GM21825 (cell line): ENCODE data around the gene KRTAP4-5.
"Not testable (repeated sequence)": the region's sequence is repeated elsewhere in the genome, so short reads cannot be mapped to it uniquely, and the experiment has no call there.

Source experiments
- ATAC-seq: cut with Tn5 transposase; IDR thresholded peaks from one replicate; pipeline ENCODE4 v1.9.1; 2021; ENCODE audit warnings: mild to moderate bottlenecking, moderate library complexity; ENCODE audit not compliant: unreplicated experiment

Gene KRTAP4-5

GRCh38 chr17:41111151-41111885 lies 38.3 kb downstream of the KRTAP4-5 start:
- ATAC-seq = no peak

GRCh38 chr17:41108728-41109386 lies 40.8 kb downstream of the KRTAP4-5 start:
- ATAC-seq = not testable (repeated sequence)

DNA sequence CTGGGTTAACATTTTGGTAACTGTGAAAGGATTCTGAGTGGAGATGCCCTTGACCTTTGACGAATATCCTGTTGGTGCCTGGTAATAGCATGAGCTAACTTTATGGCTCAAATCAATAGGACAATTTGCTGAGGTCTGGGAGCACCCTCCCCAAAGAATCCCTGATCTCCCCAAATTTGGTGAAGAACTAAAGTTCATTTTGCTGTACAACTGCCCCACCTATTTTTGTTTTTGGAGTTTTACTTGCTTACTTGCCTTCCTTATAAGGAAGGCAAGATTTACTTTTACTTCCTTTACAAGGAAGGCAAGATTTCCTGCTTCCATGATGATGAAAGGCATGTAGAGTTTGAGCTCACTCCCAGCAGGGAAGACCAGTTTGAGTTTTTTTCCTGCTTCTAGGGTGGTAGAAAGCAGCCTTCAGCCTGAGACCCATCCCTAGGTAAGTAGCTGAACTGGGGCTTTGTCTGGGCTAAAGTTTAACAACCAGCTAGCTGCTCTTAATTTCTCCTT lies 41.6 kb downstream of the KRTAP4-5 start:
- ATAC-seq = no peak

- not testable (repeated sequence) for ATAC-seq
Observed at GRCh38 chr17:41105347-41105746, 44.3 kb downstream of the KRTAP4-5 start, which contains the start of gene KRTAP4-9. Gene KRTAP4-9, plus strand, starts transcription at chr17:41105389. Its CDS starts 0 bp downstream, at chr17:41105389.

- not testable (repeated sequence) for ATAC-seq
Observed at GRCh38 chr17:41104386-41105038, 45.1 kb downstream of the KRTAP4-5 start.

GRCh38 chr17:41103896-41104295 lies 45.7 kb downstream of the KRTAP4-5 start:
- ATAC-seq = no peak

GRCh38 chr17:41101586-41102259 lies 47.9 kb downstream of the KRTAP4-5 start, which contains the start of gene KRTAP4-16:
Gene KRTAP4-16, minus strand, starts transcription at chr17:41102209. Its CDS starts 0 bp downstream, at chr17:41102209.
- ATAC-seq = no peak

- ATAC-seq = not testable (repeated sequence)
Observed at GRCh38 chr17:41099682-41100480, 49.7 kb downstream of the KRTAP4-5 start.
